HEK293 (cell line): ENCODE results near the gene PPM1F.
A peak's percentile ranks its signal among the peaks of the same experiment; 100 is the strongest.

Experiments used
- ATF2 ChIP-seq: fragments of 450-650 bp; formaldehyde crosslinking; IDR thresholded peaks from 2 replicates; pipeline ENCODE4 v1.5.1; 2016; ENCODE audit warnings: missing biosample characterization, missing genetic modification characterization, low read depth
- GLIS1 ChIP-seq: fragments of 450-650 bp; formaldehyde crosslinking; IDR thresholded peaks from 2 replicates; pipeline ENCODE4 v1.5.1; 2016; ENCODE audit warnings: missing biosample characterization, missing genetic modification characterization
- IKZF3 ChIP-seq: fragments of 450-650 bp; IDR thresholded peaks from 2 replicates; pipeline ENCODE4 v1.5.0; 2018; ENCODE audit warnings: missing biosample characterization, mild to moderate bottlenecking, missing genetic modification characterization, moderate library complexity
- INSM2 ChIP-seq: fragments of 450-650 bp; formaldehyde crosslinking; IDR thresholded peaks from 2 replicates; pipeline ENCODE4 v1.5.1; 2016; ENCODE audit warnings: missing biosample characterization, missing genetic modification characterization
- OVOL3 ChIP-seq: fragments of 450-650 bp; formaldehyde crosslinking; IDR thresholded peaks from 2 replicates; pipeline ENCODE4 v1.5.1; 2016; ENCODE audit warnings: missing biosample characterization, missing genetic modification characterization
- PRDM10 ChIP-seq: fragments of 450-650 bp; formaldehyde crosslinking; IDR thresholded peaks from 2 replicates; pipeline ENCODE4 v1.5.1; 2016; ENCODE audit warnings: missing biosample characterization, missing genetic modification characterization
- PRDM2 ChIP-seq: fragments of 450-650 bp; formaldehyde crosslinking; IDR thresholded peaks from 2 replicates; pipeline ENCODE4 v1.5.1; 2016; ENCODE audit warnings: missing biosample characterization, missing genetic modification characterization, borderline replicate concordance
- YY1 ChIP-seq: fragments of 450-650 bp; formaldehyde crosslinking; IDR thresholded peaks from 2 replicates; pipeline ENCODE4 v1.5.1; 2018; ENCODE audit warnings: missing biosample characterization, missing genetic modification characterization
- ZBTB20 ChIP-seq: fragments of 450-650 bp; formaldehyde crosslinking; IDR thresholded peaks from 2 replicates; pipeline ENCODE4 v1.5.1; 2016; ENCODE audit warnings: missing biosample characterization, missing genetic modification characterization
- ZBTB8A ChIP-seq: fragments of 450-650 bp; formaldehyde crosslinking; IDR thresholded peaks from 2 replicates; pipeline ENCODE4 v1.5.1; 2016; ENCODE audit warnings: missing biosample characterization, missing genetic modification characterization
- ZNF138 ChIP-seq: fragments of 450-650 bp; formaldehyde crosslinking; IDR thresholded peaks from 2 replicates; pipeline ENCODE4 v1.5.1; 2016; ENCODE audit warnings: missing biosample characterization, missing genetic modification characterization, borderline replicate concordance
- ZNF19 ChIP-seq: fragments of 450-650 bp; formaldehyde crosslinking; IDR thresholded peaks from 2 replicates; pipeline ENCODE4; 2016; ENCODE audit warnings: missing biosample characterization, missing genetic modification characterization, low read depth
- ZNF280C ChIP-seq: fragments of 450-650 bp; formaldehyde crosslinking; IDR thresholded peaks from 2 replicates; pipeline ENCODE4 v1.5.1; 2016; ENCODE audit warnings: missing biosample characterization, missing genetic modification characterization
- ZNF280D ChIP-seq: fragments of 450-650 bp; formaldehyde crosslinking; IDR thresholded peaks from 2 replicates; pipeline ENCODE4 v1.5.1; 2016; ENCODE audit warnings: missing biosample characterization, missing genetic modification characterization
- ZNF423 ChIP-seq: fragments of 450-650 bp; formaldehyde crosslinking; IDR thresholded peaks from 2 replicates; pipeline ENCODE4 v1.5.1; 2016; ENCODE audit warnings: missing biosample characterization, missing genetic modification characterization
- ZNF433 ChIP-seq: fragments of 450-650 bp; formaldehyde crosslinking; IDR thresholded peaks from 2 replicates; pipeline ENCODE4 v1.5.1; 2016; ENCODE audit warnings: missing biosample characterization, missing genetic modification characterization, low read depth
- ZNF529 ChIP-seq: fragments of 450-650 bp; formaldehyde crosslinking; IDR thresholded peaks from 2 replicates; pipeline ENCODE4 v1.5.1; 2017; ENCODE audit warnings: missing genetic modification characterization, missing biosample characterization; ENCODE audit not compliant: insufficient replicate concordance
- ZNF558 ChIP-seq: fragments of 450-650 bp; formaldehyde crosslinking; IDR thresholded peaks from 2 replicates; pipeline ENCODE4 v1.5.1; 2016; ENCODE audit warnings: missing biosample characterization, missing genetic modification characterization
- ZNF629 ChIP-seq: fragments of 450-650 bp; formaldehyde crosslinking; IDR thresholded peaks from 2 replicates; pipeline ENCODE4 v1.5.1; 2017; ENCODE audit warnings: missing biosample characterization, missing genetic modification characterization
- ZNF76 ChIP-seq: fragments of 450-650 bp; formaldehyde crosslinking; IDR thresholded peaks from 2 replicates; pipeline ENCODE4; 2016; ENCODE audit warnings: low read depth, missing biosample characterization, missing genetic modification characterization, borderline replicate concordance

Gene PPM1F

GRCh38 chr22:21938071-21938822 is 14.4 kb downstream of the PPM1F start (continued):
- TF ChIP-seq ZNF138 (tag by site-specific recombination) = no peak
- TF ChIP-seq OVOL3 (tag by site-specific recombination) = no peak
- peak; percentile 40; the same call in 1 of the 2 replicates for TF ChIP-seq PRDM2
- peak; percentile 73 for TF ChIP-seq ZNF629
- TF ChIP-seq PRDM10 (tag by site-specific recombination) = peak; percentile 93
- no peak for TF ChIP-seq ZNF19 (tag by site-specific recombination)
- no peak for TF ChIP-seq ZNF529 (tag by site-specific recombination)
- TF ChIP-seq ZBTB8A (tag by site-specific recombination) = peak; percentile 44; the same call in 1 of the 2 replicates
- no peak for TF ChIP-seq ZNF558 (tag by site-specific recombination)
- TF ChIP-seq ZNF76 = 0 out of 2 replicates have a peak, but pooled peaks have one; percentile 31
- no peak for TF ChIP-seq ZNF433 (tag by site-specific recombination)
- peak; percentile 63 for TF ChIP-seq GLIS1
- TF ChIP-seq ATF2 = no peak
- no peak for TF ChIP-seq ZNF423 (tag by site-specific recombination)
- peak; percentile 62; the same call in 1 of the 2 replicates for TF ChIP-seq INSM2
- peak; percentile 91 for TF ChIP-seq YY1 (tag by site-specific recombination)
- 0 out of 2 replicates have a peak, but pooled peaks have one; percentile 42 for TF ChIP-seq ZBTB20 (tag by site-specific recombination)
- TF ChIP-seq ZNF280C (tag by site-specific recombination) = no peak
- TF ChIP-seq IKZF3 (tag by site-specific recombination) = peak; percentile 93
- TF ChIP-seq ZNF280D (tag by site-specific recombination) = no peak
